Measurements from ENCODE around the gene CLTB.
A peak's percentile ranks its signal among the peaks of the same experiment; 100 is the strongest.

Gene CLTB

DNA sequence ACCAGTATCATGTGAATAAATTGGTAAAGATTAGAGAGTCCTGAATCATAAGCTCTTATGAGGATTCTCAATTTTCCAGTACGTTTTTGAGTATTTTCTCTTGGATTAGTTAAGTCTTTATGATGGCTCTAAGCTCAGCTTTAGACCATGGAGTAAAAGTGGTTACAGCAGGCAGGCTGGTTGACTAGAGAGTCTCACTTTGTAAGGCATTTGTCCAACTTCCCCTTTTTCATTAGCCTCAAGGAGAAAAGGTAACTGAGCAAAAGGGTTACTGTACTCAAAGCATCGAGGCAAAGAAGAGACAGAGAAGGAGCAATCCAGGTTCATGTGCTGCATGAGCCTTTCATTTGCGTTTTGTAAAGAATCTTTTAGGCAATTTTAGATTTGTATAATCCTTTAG lies 36.5 kb downstream of the CLTB start:
- DNase-seq: no peak

DNA sequence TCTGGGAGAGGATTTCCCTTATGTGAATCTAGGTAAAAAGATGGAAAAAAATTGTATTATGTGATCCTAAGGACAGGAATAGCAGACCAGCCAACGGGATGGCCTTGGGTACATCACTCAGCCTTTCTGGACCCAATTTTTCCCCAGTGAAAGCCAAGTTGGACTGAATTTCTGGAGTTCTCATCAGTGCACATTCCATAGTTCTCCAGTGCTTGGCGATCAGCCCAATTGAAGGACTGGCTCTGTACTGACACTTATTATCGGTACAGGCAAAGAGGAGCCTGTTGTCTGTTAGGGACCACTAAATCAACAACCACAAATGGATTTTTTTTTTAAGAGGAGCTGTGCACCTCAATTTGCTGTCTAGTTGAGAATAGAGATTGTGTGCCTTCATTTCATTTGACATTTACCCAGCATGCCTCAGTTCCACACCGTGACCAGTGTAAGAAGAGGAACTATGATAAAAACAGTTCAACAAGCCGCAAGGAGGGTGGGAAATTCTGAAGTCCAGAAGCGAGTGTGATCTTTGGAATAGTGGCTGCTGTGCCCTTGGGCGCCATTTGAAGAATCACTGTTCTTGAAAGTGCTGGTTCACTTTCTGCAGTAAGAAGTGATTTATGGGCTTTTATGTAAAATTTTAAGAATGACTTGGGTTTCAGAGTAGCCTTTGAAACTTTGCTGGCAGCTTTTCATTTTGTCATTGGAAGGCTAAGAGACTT lies 43.1 kb downstream of the CLTB start:
- peak; percentile 16 for DNase-seq

DNA sequence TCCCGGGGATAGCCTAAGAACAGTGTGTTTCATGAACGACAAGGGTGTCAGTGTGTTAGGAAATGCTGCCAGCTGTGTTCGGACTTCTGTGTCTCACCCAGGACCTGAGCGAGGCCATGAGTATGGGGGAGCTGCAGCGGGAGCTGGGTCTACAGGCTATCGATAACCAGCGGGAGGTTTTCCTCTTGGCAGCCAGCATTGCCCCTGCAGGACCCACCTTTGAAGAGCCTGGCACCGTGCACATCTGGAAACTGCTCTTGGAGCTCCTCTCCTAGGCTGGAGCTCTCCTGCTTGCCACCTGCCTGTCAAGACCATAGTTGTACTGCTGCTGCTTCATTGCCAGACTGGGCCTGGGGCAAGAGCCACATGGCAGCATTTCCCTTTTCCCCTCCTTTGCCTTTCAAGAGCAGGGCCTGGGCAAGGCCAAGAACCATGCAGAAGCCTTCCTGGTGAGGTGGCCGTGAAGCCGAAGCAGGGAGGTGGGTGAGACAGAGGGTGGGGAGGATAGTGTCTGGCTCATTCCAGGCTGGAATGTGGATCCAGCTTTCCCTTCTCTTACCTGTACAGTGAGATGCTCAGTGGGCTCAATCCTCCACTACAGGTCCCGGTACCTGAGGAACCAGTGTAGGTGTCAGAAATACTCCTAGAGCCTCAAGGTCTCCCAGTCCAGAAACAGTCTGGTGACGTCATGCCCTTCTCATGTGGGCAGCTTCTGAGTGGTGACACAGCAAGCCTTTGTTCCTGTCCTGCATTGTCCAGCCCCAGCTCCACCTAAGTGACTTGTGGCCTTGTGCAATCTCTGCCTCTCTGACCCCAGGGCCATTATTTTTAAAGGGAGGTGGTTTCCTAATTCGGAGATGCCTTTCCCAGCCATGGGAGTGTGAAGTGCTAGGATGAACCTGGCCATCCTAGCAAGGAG lies 44.5 kb downstream of the CLTB start:
- DNase-seq: peak; percentile 38

DNA sequence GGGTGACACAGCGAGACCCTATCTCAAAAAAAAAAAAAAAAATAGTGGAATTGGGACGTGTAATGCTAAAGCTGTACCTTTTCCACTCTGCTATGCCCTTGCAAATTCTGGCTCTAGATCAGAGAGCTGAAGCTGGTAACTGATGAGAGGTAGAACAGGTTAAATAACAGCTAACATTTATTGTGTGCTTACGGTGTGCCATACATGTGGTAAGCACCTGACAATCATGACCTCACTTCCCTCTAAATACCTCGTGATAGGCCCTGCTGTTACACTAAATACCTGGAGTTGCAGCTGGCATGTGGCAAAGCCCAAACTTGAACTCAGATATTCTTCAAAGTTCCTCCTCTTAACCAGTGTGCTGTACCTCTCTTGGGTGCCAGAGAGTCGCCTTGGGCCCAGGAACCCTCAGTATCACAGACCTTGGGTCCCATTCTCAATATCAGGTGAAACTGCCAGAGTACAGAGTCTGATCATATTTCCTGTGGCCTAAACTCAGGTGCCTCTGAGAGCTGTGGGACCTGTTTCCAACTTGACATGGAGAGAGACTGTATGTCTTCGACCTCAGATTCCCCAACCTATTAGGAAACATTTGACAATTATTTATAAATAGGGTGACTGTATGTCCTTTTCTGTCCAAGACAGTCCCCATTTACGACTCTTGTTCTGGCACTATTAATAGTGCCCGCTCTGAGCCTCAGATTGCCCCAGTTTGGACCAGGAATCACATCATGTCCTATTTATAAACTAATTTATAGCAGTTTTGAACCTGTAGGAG lies 46.2 kb downstream of the CLTB start:
- DNase-seq: no peak

DNA sequence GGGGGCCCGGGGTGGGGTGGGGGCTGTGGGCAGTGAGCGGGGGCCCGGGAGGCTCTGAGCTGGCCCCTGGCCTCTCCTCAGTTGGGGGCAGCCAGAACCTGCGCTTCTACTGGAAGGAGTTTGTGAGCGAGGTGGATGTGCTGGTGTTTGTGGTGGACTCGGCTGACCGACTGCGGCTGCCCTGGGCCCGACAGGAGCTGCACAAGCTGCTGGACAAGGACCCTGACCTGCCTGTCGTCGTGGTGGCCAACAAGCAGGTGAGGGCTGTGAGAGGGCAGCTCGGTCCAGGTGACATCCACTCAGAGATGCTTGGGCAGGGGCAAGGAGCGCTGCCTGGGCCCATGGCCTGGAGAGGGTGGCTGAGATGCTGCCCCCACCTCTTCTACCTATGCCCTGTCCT lies 47.6 kb downstream of the CLTB start:
- no peak for DNase-seq

DNA sequence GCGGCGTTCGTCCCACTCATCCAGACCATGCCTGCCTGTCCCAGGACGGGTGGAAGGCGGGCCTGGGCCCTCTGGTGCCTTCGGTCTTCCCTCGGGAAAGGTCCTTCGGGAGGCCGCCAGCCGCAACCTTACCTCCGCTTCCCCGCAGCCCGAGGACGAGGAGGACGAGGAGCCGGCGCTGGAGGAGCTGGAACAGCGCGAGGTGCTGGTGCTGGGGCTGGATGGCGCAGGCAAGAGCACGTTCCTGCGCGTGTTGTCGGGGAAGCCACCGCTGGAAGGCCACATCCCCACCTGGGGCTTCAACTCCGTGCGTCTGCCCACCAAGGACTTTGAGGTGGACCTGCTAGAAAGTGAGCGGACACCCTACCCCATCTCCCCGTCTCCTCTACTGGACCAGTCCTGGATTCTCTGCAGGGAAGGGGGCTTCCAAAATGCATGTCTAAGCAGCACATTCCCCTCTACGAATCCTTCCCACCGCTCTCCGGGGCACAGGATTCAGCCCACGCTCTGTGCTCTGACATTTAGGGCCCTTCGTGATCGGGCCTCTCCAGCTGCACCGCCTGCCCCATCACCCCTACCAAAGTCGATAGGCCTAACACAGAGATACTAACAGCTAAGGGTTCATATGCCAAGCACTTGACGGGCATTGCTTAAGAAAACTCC lies 50.0 kb downstream of the CLTB start:
- DNase-seq: no peak

DNA sequence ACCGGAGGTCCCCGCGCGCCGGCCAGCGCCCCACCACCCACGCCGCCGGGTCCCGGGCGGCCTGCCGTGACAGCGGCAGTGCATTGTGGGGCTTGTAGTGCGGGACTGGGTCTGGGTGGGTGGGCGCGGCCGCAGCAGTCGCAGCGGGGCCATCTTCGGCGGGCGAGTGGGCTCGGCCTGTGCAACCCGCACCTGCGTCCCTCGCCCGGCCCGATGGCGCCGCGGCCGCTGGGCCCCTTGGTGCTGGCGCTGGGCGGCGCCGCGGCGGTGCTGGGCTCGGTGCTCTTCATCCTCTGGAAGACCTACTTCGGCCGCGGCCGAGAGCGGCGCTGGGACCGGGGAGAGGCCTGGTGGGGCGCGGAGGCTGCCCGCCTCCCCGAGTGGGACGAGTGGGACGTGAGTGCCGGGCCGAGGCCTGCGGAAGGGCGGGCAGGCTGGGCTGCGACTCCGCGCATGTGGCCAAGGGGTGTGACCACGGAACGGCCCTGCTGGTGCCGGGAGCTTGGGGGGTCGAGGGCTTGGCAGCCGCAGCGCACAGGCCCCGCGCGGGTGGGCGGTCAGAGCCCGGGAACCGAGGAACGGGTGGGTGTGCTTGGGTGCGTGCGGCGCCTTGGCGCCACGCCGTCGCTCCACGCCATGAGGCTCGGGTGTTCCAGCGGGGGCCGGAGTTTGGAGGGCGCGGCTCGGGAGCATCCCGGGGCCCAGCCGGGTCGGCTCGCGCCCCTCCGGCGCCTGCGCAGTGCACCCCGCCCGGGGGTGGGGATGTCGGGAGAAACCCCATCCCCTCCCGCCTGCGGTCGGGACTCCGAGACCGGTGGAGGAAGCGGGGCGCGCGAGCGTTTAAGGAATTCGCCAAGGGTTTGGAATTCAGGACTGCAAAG lies 50.7 kb downstream of the CLTB start, which contains the start of gene ARL10:
ARL10 (plus strand) TSS at position 137 of the 881 bp plus-strand sequence; CDS start at position 214, 77 bp downstream.
- DNase-seq: peak; percentile 32

DNA sequence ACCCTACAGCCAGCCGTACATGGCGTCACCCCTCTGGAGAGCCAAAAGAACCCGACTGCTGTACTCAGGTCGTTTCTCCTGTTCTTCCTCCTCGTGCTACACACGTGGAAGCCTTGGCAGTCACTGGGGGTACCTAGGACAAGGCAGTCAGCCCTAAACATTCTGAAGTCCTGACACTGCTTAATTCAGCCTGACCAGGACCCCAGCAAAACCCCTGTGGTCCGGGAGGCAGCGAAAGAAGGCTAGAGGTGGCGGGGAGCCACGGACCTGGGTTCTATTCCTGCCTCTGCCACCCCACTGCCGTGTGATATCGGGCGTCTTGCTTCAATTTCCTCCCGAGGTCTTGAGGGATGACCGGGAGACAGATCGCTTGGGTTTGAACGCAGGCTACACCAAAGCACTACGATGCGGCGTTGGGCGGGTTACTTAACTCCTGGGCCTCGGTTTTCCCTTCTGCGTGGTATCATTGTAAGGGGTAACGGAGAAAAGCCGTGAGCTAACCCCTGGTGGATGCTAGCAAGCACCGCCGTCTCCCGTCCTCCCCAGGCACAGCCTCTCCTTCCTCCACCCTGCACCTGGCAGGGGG lies 51.5 kb downstream of the CLTB start:
- DNase-seq: peak; percentile 11

DNA sequence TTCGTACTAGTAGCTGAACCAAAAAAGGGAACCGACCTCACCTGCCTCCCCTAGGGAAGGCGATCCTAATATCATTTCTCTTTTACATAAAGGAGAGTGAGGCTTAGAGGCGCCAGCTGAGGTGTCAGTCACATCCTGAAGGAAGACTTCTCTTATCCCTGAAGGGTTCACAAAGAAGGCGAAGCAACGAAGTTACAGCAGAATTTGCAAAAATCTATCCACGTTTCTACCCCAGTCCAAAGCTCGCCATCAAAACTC lies 54.2 kb downstream of the CLTB start:
- DNase-seq: no peak

DNA sequence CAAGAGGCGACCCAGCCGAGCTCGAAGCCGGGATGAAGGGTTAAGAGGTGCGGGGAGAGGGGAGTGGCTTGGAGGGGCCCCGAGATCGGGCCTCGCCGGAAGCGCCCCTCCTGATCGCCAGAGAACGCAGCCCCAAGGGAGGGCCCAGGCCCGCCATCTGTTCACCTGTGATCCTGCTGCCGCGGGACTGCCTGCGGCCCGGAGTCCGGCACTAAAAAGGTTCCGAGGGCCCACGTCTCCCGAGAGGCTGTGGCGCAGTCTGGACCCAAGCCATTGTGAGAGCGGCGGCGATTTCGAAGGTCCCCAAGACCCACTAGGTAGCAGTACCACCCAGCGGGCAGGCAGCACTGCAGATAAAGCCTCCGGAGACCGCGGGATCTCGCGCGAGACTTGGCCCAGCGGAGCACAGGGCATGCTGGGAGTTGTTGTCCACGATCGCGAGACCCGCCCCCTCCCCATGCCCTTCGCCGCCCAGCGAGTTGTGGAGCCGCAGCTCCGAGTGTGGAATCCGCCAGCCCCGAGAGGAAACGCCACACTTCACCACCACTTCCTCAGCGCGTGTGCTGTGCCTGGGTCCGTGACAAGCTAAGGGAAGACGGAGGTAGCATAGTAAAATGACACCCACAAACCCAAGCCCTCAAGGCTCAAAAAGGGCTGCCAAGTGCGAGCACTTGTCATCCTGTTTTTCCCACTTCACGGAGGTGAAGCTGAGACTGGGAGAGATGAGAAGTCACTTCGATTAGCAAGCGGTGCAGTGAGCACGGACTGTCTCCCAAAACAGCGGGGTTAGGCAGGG lies 54.7 kb downstream of the CLTB start, which contains the start of gene KIAA1191:
KIAA1191 (minus strand) TSS at position 328 of the 796 bp plus-strand sequence. CDS start 2,256 bp downstream, outside the sequence.
- DNase-seq: peak; percentile 93

DNA sequence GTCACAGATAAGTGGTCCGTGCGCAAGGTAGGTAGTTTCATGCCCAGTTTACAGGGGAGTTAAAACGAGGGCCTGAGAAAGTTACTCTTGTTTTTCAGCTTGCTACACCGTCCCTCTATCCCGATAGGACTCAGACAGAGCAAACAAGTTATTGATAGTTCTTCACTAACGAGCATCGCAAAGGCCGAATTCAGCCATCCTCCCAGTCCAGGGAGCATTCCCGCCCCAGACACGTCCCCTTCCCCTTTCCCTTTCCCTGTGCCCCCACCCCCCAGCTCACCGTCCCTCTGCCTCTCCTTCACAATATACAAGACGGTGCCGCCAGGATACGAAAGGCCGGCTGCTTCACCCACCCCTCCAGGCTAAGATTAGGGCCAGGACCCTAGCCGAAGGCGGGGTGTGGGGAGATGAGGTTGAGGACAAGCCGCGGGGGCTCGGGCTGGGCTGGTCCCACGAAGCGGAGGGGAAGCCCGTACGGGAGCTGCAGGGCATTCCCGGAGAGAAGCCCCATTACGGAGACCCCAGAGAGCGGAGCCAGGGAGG lies 55.4 kb downstream of the CLTB start:
- peak; percentile 13 for DNase-seq

DNA sequence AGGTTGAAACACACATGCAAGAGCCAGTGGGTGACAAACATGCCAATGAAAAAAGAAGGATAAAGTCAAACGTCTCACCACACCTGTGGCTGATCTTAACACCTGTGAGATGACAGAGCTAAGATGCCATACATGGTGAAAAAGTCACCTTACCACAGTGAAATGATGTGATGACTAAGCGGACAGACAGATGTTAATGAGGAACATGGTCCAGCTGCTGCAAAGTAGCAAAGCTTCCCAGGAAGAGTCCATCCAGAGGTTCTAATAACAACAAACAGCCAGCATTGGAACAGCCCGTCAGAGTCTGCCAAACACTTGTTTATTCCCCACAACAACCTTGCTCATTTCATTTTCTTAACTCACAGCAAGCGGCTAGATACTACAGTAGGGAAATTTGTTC lies 56.7 kb downstream of the CLTB start:
- no peak for DNase-seq

DNA sequence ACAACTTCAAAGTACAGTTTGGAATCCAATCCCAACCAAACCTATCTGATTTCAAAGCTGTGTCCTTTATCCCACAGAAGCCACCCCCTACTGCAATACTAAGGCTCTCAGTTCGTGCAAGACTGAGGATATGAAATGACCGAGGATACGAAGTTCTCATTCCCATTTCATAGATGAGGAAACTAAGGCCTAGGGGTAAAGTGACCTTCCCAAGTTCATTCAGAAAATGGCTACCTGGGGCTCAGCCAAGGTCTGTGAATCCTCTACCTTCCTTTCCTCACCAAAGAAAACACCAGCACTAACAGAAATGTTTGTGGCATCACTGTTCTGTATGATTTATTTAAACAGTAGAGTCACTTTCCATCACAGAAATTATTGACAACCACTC lies 60.2 kb downstream of the CLTB start:
- no peak for DNase-seq

DNA sequence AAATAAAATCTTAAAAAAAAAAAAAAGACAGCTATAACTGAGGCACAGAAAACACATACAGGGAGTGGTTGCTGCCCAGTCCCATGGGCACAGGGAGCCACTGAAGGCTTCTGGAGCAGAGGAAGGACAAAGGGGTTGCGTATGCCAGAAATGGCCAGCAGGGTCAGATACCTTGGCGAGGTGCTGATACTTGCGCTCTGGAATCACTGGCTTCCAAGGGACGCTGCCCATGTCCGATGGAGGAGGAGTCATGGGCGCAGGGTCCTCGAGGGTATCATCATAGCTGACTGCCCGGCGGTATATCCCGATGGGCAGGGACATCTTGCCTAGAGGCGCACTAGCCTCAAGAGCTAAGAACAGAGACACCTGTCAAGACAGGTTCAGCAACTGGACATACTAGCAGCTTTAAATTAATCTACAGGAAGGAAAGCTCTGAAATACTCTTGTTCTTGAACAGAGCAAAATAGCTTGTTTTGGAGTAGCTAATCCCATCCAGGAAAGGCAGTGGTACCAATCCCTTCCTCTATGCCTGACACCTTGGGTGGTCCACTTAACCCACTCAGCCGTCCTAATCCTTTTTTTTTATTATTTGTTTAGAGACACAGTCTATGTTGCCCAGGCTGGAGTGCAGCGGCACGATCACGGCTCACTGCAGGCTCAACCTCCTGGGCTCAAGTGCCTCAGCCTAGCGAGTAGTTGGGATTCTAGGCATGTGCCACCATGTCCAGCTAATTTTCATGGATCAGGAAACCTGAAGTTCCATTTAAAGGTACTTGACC lies 60.8 kb downstream of the CLTB start:
- DNase-seq: no peak

DNA sequence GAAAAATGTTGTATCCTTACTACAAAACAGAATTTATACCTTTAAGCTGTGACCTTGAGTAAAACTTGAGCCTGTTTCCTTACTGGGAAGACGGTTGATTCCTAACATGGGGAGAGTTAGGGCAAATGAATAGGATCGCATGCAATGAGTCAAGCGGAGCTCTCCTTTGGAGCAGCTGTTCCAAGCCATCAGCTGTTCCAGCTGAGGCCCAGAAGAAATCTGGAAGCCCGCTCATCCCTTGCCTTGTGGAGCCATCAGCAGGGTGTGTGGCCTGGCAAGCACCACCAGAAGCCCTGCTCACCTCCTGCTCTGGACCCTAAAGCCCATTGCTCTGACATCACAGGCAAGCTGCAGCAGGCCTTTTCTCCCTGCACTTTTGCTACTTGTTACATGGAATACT lies 62.8 kb downstream of the CLTB start:
- DNase-seq: no peak

DNA sequence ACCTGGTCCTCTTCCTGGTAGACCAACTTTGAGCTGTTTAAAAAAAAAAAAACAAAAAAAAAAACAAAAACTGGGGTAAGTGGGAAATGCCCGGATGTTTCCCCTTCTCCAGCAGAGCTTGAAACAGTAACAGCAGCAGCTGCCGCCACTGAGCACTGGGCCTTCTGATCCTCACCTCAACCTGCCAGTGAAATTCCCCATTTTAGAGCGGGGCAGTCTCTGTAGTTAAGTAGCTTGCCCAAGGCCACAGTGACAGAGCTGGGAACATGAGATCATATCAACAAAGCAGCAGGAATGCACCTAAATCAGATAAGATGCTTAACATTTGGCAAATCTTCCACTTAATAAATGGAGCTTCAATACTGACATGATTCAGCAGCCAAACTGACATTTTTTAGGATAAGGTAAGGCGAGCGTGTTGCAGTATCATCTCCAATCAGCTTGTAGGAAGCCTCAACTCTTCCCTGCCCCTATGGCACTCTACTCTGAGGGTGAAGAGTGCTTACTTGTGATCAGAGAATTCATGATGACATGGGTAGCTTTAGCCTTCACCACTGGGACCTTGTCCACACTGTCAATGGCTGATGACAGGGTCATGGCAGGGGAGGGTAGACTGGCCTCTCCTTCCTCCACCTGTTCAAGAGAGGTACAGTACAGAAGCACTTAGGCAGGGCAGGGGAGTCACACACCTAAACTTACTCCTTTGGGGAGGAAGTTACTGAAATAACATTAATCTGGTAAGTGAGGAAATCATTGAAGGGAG lies 64.0 kb downstream of the CLTB start:
- DNase-seq: no peak

DNA sequence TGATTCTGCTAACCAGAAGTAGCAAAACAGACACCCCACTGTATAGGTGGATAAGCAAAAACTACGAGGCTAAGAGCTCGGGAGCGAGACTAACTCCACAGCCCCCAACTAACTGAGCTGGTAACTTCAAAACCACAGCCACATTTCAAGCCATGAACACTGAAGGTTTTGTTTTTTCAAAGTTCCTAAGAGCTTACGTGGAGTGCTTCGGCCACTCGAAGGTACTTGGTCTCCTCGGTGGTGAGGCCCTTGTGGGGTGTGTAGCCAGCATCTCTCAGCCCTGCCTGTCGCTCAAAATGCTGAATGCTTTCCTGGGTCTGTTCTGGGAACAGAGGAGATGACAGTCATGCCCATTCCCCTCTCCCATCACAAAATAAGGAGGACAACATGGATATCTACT lies 65.9 kb downstream of the CLTB start:
- DNase-seq: no peak

DNA sequence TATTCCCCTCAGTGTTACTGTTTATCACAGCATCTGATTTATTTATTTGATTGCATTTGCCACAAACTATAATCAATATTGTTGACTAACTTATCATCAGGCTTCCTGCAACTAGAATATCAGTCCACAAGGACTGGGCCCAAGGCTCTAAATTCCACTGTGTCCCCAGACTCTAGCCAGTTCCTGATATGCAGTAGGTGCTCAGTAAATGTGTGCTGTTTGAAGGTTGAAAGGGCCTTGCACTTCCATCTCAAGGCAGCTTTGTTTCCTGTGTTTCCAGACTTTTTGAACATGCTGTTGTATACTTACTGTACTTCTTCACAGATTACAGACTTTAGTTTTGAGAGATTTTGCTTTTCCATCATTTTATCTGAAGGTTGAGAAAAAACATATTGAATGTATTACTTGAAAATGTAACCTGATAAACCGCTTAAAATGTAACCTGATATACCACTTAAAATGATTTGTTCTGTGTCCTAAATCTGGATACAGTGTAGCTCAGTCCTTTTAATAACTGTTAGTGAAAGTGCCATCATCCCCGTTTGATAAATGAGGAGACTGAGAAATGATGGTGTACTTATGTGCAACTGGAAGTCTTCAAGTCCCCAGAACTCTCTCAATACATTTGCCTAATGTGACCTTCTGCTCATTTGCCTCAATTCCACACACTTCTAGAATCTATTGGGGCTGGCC lies 73.4 kb downstream of the CLTB start:
- no peak for DNase-seq
